ENCODE measurements around the gene OSBP2.

The OSBP2 gene

DNA sequence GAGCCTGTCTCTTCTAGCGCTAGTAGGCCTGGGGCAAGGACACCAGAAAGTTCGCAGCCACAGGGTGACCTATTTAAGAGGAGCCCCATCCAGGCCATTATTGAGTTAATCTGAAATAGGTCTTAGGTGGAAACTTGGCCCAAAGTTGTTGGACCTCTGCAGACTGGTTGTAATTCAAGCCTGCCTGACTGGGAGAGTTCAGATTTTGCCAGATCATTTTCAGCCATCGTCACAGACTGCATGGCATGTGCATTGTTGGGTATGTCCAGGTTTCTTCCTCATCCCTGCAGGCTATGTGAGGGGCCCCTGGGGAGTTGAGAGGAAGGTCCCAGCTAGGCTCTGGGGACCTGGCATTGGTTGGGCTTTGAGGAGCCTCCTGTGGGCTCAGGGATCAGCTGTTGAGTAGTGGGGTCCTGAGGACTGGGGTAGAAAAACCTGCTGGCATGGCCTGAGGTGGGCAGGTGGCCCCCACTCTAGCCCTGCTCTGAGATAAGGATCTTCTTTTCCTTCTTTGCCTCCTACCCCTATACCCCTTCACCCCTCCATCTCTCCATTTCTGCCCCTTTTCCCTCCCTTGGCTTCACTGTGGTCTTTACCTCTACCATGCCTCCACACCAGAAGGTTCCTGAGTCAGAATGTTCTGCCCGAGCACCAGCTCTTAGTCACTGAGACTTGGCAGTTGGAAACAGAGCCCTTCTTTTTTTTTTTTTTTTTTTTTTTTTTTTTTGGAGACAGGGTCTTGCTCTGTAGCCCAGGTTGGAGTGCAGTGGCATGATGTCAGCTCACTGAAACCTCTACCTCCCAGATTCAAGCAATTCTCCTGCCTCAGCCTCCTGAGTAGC lies 161.2 kb downstream of the OSBP2 start:
- DNase-seq, result no peak

- DNase-seq, result no peak
Measured at GRCh38 chr22:30856741-30857502, 162.2 kb downstream of the OSBP2 start.

DNA sequence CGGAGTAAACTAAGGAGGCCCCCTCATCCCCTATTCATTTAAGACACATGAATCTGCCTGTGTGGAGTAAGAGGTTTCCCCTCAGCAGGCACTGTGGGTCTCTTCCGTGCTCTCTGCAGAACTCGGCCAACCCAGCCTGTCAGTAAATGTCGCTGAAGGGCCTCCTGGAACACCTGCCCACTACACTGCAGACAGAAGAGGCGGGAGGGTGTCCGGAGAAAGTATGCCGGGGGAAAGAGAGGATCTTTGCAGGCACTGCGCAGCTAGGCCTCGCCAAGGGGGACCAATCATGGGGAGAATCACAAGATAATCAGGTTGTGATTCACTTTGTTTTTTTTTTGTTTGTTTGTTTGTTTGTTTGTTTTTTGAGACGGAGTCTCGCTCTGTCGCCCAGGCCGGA lies 163.1 kb downstream of the OSBP2 start:
- DNase-seq, result no peak

- no peak for DNase-seq
Measured at GRCh38 chr22:30858976-30859713, 164.5 kb downstream of the OSBP2 start.

GRCh38 chr22:30859714-30860095 lies 165.0 kb downstream of the OSBP2 start:
- no peak for DNase-seq

- no peak for DNase-seq
Measured at GRCh38 chr22:30860176-30861105, 165.8 kb downstream of the OSBP2 start.

GRCh38 chr22:30861131-30861530 lies 166.5 kb downstream of the OSBP2 start:
- DNase-seq, result no peak

DNA sequence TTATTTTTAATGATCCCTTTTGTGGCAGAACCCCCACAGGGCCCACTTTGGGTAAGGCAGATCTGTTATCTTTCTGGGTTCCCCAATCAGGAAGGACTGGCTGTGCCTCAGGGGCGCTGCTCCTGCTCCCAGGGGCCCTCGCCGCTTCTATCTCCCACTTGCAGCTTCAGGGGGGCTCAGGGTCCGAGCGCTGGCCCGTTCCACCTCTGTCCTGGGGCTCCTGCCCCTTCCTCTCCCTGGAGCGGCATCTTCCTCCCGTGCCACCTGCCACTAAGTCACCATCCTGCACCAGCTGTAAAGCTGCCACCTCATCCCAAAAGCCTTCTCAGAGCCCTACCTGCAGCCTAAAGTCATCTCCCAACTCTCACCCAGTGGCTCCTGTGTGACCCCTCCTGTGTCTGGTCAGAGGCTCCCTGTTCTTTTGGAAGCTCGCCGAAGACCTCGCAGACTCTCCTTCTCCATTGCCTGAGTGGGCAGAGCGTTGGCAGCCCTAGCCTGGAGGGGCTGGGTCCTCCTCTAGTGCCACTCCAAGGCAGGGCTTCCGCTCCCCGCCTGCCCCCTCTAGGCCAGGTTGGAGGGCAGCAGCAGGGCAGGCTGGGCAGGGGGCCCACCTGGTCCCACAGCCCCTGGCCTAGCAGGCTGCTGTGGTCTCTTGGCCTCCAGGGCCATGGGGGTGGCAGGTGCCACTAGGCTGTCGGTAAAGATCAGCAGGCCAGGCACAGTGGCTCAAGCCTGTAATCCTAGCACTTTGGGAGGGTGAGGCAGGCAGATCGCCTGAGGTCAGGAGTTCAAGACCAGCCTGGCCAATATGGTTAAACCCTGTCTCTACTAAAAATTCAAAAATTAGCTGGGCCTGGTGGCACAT lies 167.2 kb downstream of the OSBP2 start:
- no peak for DNase-seq

- DNase-seq, result no peak
Measured at GRCh38 chr22:30863081-30863833, 168.6 kb downstream of the OSBP2 start.

DNA sequence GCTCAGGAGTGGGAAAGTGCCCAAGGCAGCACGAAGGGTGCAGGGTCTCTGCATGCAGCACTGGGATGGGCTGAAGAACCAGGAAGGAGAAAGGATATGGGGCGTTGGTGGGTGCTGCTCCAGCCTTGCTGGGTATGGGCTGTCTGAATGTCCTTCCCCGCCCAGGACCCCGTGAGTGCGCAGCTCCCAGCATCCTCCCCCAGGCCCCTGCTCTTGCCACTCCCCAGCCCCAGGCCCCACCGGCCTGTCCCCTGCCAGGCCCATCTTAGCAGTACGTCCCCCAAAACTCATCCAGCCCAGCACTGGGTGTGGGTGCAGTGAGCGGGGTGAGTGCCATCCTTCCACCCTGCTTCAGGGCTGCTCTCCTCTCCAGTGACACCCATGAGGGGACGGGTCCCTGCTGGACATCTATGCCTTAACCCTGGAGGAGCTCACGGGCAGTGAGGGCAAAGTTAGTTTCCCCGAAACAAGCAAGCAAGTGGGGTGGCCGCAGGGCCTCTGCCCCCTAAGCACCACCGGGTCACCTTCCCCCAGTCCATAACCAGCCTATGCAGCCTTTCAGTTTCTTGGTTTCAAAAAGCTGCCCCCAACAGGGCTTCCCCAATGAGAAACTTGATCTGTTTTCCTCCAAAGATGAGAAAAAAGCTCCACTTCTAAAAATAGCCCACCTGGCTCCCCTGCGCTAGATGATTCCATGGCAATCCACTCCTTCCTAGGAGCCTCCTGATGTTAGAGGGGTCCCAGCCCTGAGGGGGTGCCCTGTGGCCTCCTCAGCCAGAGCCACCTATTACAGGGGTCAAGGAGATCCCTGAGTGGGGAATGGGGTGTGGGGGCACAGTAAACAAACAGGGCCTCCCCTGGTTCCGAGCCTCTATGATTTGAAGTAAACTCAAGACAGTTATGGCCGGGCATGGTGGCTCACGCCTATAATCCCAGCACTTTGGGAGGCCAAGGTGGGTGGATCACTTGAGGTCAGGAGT lies 170.1 kb downstream of the OSBP2 start:
- no peak for DNase-seq

- no peak for DNase-seq
Measured at GRCh38 chr22:30865656-30866055, 171.0 kb downstream of the OSBP2 start.

- no peak for DNase-seq
Measured at GRCh38 chr22:30866216-30866615, 171.5 kb downstream of the OSBP2 start.

DNA sequence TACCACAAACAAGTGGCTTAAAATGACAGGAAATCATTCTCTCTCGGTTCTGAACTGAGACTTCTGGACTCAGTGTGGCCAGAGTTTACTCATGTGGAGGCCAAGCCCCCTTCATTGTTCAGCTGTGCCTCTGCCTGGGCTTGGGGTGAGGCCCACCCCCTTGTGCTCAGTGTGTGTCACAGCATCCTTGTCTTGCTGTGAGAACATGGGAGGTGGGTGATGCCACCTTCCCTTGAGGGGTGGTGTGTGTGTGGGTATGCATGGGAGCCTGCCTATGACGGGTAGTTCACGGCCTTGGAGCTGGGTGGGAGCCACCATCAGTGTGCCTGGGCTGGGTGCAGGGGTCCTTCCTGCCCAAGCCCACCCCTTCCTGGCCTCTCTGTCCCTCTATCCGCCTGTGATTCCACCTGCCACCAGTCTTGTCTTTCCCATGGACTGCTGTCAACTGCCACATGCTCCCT lies 172.2 kb downstream of the OSBP2 start:
- DNase-seq, result no peak

DNA sequence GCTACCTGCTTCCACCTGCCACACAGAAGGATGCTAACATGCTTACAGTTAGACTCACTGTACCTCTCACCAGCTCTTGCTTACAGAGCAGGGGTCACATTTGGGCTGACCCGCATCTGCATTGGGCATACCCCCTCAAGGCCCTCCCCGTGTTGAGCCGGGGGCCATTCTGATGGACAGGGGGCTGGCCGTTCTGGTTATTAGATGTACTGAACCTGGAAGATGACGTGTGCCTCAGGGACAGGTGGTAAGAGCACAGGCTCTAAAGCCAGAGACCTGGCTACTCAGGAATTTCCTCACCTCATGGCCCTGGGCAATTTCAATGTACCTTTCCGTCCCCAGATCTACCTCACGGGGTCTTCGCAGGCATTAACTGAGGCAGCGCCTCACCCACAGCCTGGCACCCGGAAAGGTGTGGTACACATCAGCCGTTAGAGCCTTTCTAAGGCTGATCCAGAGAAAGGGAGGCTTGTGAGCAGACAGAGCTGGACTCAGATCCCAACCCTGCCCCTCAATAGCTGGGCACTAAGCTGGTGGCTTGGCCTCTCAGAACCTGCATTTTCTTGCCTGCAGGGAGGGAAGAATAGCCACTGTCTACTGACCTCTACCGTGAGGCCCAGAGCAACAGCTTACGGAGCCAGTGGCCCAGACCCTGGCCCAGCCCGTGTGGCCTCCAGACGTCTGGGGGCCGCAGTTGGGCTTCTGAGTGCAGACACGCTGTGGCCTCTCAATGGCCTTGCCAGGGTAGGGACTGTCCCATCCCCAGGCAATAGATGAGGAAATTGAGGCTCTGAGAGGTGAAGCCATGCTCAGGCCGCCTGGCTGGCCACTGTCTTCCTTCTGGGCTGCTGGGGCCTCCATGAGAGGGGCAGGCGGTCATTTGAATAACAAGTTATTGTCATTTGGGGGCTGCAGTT lies 173.3 kb downstream of the OSBP2 start:
- no peak for DNase-seq

DNA sequence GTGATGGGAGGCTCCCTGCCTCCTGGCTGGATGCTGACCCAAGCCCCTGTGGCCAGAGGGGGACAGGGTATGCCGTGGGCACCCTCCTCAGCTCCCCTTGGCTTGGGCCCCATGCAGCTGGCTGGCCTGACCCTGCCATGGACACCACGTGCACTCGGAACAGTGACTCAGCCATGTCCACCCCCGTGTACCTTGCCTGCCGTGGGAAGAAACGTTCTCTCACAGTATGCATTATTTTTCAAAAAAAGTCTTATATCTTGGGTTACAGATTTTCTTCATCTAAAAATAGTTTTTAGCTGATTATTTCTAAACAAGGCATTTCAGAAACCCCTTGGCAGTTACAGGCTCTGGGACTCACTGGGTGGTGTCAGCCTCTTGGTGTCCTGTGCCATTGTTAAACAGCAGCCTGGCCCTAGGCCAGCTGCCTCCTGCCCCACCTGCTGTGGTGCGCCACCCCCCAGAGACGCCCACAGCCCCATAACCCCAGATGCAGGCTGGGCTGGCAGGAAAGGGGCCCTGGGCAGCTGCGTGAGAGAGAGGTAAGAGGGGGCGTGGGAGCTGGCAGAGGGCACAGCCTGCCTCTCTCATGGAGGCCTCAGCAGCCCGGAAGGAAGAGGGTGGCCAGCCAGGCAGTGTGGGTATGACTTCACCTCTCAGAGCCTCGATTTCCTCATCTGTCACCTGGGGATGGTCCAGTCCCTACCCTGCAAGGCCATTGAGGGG lies 174.2 kb downstream of the OSBP2 start:
- no peak for DNase-seq

DNA sequence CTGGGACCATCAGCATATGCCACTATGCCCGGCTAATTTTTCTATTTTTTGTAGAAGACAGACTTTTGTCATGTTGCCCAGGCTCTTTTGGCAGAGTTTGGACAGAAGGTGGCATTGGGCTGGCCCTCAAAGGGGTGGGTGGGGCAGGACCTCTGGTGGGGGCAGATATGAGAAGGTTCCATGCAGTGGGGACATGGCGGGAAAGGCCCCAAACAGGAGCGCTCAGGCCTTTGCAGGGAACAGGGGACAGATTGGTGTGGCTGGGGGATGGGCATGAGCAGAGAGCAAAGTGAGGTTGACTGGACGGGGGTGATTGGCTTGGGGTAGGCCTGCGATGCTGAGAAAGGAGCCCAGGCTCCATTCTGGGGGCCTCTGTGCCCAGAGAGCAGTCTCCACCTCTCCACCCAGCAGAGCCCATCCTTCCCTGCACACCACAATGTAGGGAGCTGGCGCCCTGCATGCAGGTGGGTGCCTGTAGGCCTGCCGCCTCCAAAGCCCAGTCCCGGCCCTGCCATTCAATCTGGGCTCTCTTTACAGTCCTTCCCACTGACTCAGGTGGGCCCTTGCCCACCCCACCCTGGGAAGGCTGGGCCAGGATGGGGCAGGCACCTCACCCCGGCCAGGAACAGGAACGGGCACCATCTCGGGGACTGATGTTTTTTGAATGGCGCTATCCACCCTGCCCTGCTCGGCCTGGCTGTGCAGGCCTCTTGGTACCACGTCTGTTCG lies 175.2 kb downstream of the OSBP2 start:
- no peak for DNase-seq

Data from activated naive CD4-positive, alpha-beta T cell (primary cell).